PC-3 (cell line): ENCODE data around the gene KRTAP10-9. TPM values are rescaled to one million over a fixed set of nuclear protein-coding genes. Genes with fewer than 3 reads are reported as not detected.
"Not testable (repeated sequence)": the region's sequence is repeated elsewhere in the genome, so short reads cannot be mapped to it uniquely, and the experiment has no call there.

Experiments used
- ATAC-seq: fragments of 200-7000 bp; cut with Tn5 transposase; 2 replicates; pipeline ENCODE4 v1.9.1; 2020; ENCODE audit warnings: mild to moderate bottlenecking, moderate library complexity
- BruUV-seq: library from RNA; stranded (reverse); fragments of 400-500 nt; replicated peaks from 2 replicates; lab custom pipeline; 2021; lab: Mats Ljungman, UMichigan
- CTCF ChIA-PET: fragments of 300-600 bp; sonication (Branson Sonifier 250); formaldehyde crosslinking; loops from one replicate; lab custom pipeline; 2022; ENCODE audit warnings: antibody characterized with exemption; lab: Charles Lee
- POLR2A ChIA-PET: fragments of 300-600 bp; sonication (Branson Sonifier 250); formaldehyde crosslinking; loops from one replicate; lab custom pipeline; 2022; ENCODE audit warnings: antibody characterized with exemption; ENCODE audit not compliant: unreplicated experiment; lab: Charles Lee
- DNase-seq: peaks from one replicate; pipeline ENCODE4 v3.0.0-alpha.2; 2015
- H2AFZ ChIP-seq: fragments of 300-600 bp; sonication (generic); 2 replicates; pipeline ENCODE4 v1.6.0; 2016; ENCODE audit warnings: antibody characterized with exemption, low read length
- H3F3A ChIP-seq: fragments of 300-600 bp; sonication (generic); one replicate; pipeline ENCODE4 v1.6.0; 2017; ENCODE audit warnings: antibody characterized with exemption, low read length, control low read depth, mild to moderate bottlenecking; ENCODE audit not compliant: unreplicated experiment
- H3K27ac ChIP-seq: fragments of 300-600 bp; sonication (generic); 2 replicates; pipeline ENCODE4 v1.5.1; 2016; ENCODE audit warnings: mild to moderate bottlenecking, low read length
- H3K27me3 ChIP-seq: fragments of 300-600 bp; sonication (generic); 2 replicates; pipeline ENCODE4 v1.6.1; 2016; ENCODE audit warnings: low read length, mixed read lengths
- H3K36me3 ChIP-seq: fragments of 300-600 bp; sonication (generic); 2 replicates; pipeline ENCODE4 v1.6.1; 2016; ENCODE audit warnings: low read depth, mixed run types, low read length, mixed read lengths
- H3K4me1 ChIP-seq: fragments of 300-600 bp; sonication (generic); 2 replicates; pipeline ENCODE4 v1.5.1; 2016; ENCODE audit warnings: low read length; ENCODE audit not compliant: insufficient read depth
- H3K4me2 ChIP-seq: fragments of 300-600 bp; sonication (generic); 2 replicates; pipeline ENCODE4 v1.6.0; 2016; ENCODE audit warnings: low read length
- H3K4me3 ChIP-seq: fragments of 300-600 bp; sonication (generic); 2 replicates; pipeline ENCODE4 v1.5.1; 2016; ENCODE audit warnings: mild to moderate bottlenecking, low read length, mixed read lengths
- H3K79me2 ChIP-seq: fragments of 300-600 bp; sonication (generic); 2 replicates; pipeline ENCODE4 v1.6.1; 2017; ENCODE audit warnings: low read length, mixed read lengths
- H3K9ac ChIP-seq: fragments of 300-600 bp; sonication (generic); 2 replicates; pipeline ENCODE4 v1.6.0; 2016; ENCODE audit warnings: mild to moderate bottlenecking, low read length
- H3K9me2 ChIP-seq: fragments of 300-600 bp; sonication (generic); replicated peaks from 2 replicates; pipeline ENCODE4 v1.6.1; 2016; ENCODE audit warnings: mixed run types, low read length, mixed read lengths
- H3K9me3 ChIP-seq: fragments of 300-600 bp; sonication (generic); 2 replicates; pipeline ENCODE4 v1.6.1; 2016; ENCODE audit warnings: low read length, mixed read lengths
- H4K20me1 ChIP-seq: fragments of 300-600 bp; sonication (generic); 2 replicates; pipeline ENCODE4 v1.6.1; 2016; ENCODE audit warnings: low read length, mixed read lengths
- CTCF ChIP-seq: fragments of 300-600 bp; sonication (generic); conservative IDR thresholded peaks from 2 replicates; pipeline ENCODE4 v1.5.1; 2017; ENCODE audit warnings: antibody characterized with exemption, low read depth, mild to moderate bottlenecking, low read length
- EZH2 ChIP-seq: fragments of 300-600 bp; sonication (generic); IDR thresholded peaks from one replicate; pipeline ENCODE4 v1.6.1; 2017; ENCODE audit warnings: antibody characterized with exemption, mild to moderate bottlenecking, low read length; ENCODE audit not compliant: unreplicated experiment
- EZH2phosphoT487 ChIP-seq: fragments of 300-600 bp; sonication (generic); IDR thresholded peaks from 2 replicates; pipeline ENCODE4 v1.6.1; 2018; ENCODE audit warnings: mild to moderate bottlenecking, antibody characterized with exemption, low read length, borderline replicate concordance
- intact Hi-C: fragments of 100-400 bp; cut with micrococcal nuclease; formaldehyde crosslinking; loops from 2 replicates; pipeline ENCODE4 v1.9.0; 2023
- total RNA-seq: library from RNA; depleted of rRNA; stranded (reverse); fragments of >200 nt; gene quantifications from 2 replicates; pipeline ENCODE4 v1.2.3, GENCODE V29; 2014

Gene KRTAP10-9
- total RNA-seq, 1 experiment from 2014 or later = not detected

- Histone ChIP-seq H3F3A (no peaks in the 10 kb centered on the region), H3K27ac (no peak overlapping the region), H3K9me3 (0 out of 2 replicates have a peak, but pooled peaks cover 5% of the 10 kb centered on the region), H3K27me3 (no peaks in the 10 kb centered on the region), H4K20me1 (no peaks in the 10 kb centered on the region), H3K9me2 (no peaks in the 10 kb centered on the region), H3K9ac (no peak overlapping the region), H3K79me2 (no peaks in the 10 kb centered on the region), H3K36me3 (no peaks in the 10 kb centered on the region), H3K4me3 (no peak overlapping the region), H2AFZ (no peak overlapping the region), H3K4me1 (peaks cover 10% of the 10 kb centered on the region; the same call in 1 of the 2 replicates), H3K4me2 (no peak overlapping the region)
- ChIA-PET CTCF (interaction anchor here (1.7 kb wide), 1 partner anchor 215 kb away, joined by 4 read pairs; no protein-coding TSS in a partner anchor), POLR2A (no interaction called here)
- intact Hi-C loops = no loop called here
- no peak for ATAC-seq
- no peak for DNase-seq
- BruUV-seq = no TSS peak
- no peak for TF ChIP-seq EZH2
- no peak for TF ChIP-seq CTCF
- TF ChIP-seq EZH2phosphoT487 = no peak
These were observed 47.6 kb upstream of the KRTAP10-9 start for GRCh38 chr21:44579056-44579832.

- no peak for DNase-seq
- H4K20me1 ChIP-seq = no peaks in the 10 kb centered on the region
- no peaks in the 10 kb centered on the region for H3K79me2 ChIP-seq
- no TSS peak for BruUV-seq
- no peaks in the 10 kb centered on the region for H3F3A ChIP-seq
- peak overlapping the region; percentile 51; the same call in 1 of the 2 replicates for H3K4me3 ChIP-seq
- TF ChIP-seq CTCF (no peak), EZH2phosphoT487 (no peak), EZH2 (no peak)
- POLR2A ChIA-PET = no interaction called here
- no peaks in the 10 kb centered on the region for H3K27me3 ChIP-seq
- H3K9ac ChIP-seq = no peak overlapping the region
- ATAC-seq = peak; percentile 8
- H3K9me3 ChIP-seq = 0 out of 2 replicates have a peak, but pooled peaks cover 5% of the 10 kb centered on the region
- CTCF ChIA-PET = interaction anchor here (1.7 kb wide), 1 partner anchor 214 kb away, joined by 4 read pairs; no protein-coding TSS in a partner anchor
- peak overlapping the region; percentile 61; the same call in 1 of the 2 replicates for H2AFZ ChIP-seq
- peaks cover 10% of the 10 kb centered on the region; the same call in 1 of the 2 replicates for H3K4me1 ChIP-seq
- peak overlapping the region; percentile 82 for H3K4me2 ChIP-seq
- H3K27ac ChIP-seq = no peak overlapping the region
- H3K36me3 ChIP-seq = no peaks in the 10 kb centered on the region
- intact Hi-C loops = no loop called here
- H3K9me2 ChIP-seq = no peaks in the 10 kb centered on the region
These were observed 47.1 kb upstream of the KRTAP10-9 start for GRCh38 chr21:44579833-44580144.

- ATAC-seq = peak; percentile 86
- H3F3A ChIP-seq, H3K4me1 ChIP-seq, BruUV-seq, H3K36me3 ChIP-seq, POLR2A ChIA-PET, H3K27me3 ChIP-seq, H4K20me1 ChIP-seq, H3K9me2 ChIP-seq, H3K79me2 ChIP-seq, intact Hi-C loops, H3K9me3 ChIP-seq: not testable (repeated sequence)
- H3K9ac ChIP-seq = peak within 1 kb of the TSS; percentile 11; the same call in 1 of the 2 replicates
- peak within 1 kb of the TSS; percentile 51 for H3K4me3 ChIP-seq
- CTCF ChIA-PET = interaction anchor here (0.6 to 1.7 kb wide), 3 partner anchors 92 to 213 kb away, joined by 4 to 12 read pairs (median 4); no protein-coding TSS in a partner anchor
- peak within 1 kb of the TSS; percentile 40 for H3K27ac ChIP-seq
- H2AFZ ChIP-seq = peak within 1 kb of the TSS; percentile 61
- peak within 1 kb of the TSS; percentile 82 for H3K4me2 ChIP-seq
- DNase-seq = peak; percentile 64
These were observed 46.6 kb upstream of the KRTAP10-9 start, which contains the start of gene KRTAP10-5 for GRCh38 chr21:44580231-44580821. TSS of gene KRTAP10-5 (minus strand) at chr21:44580604. CDS start at chr21:44580578, 26 bp downstream.
